T47D (cell line): Measurements from ENCODE around the gene E4F1.
A peak's percentile ranks its signal among the peaks of the same experiment; 100 is the strongest.
"Not testable (repeated sequence)": the region's sequence is repeated elsewhere in the genome, so short reads cannot be mapped to it uniquely, and the experiment has no call there.

Experiments
- DNase-seq, 2 experiments: peaks; one replicate each; pipeline versions ENCODE4 v3.0.0 to v3.0.0-alpha.2; 2011 to 2012; ENCODE audit warnings: low read depth in 1 of 2, low spot score in 1 of 2
- JUND ChIP-seq: IDR thresholded peaks from 2 replicates; pipeline ENCODE4 v1.6.1; 2012; ENCODE audit warnings: low read depth
- in situ Hi-C: cut with HindIII; loops from 2 replicates; pipeline ENCODE4 v1.10.0; 2016; ENCODE audit warnings: low sequenced_read_pairs, low pct_unique_long_range_greater_than_20kb

Gene E4F1

GRCh38 chr16:2238150-2238837 is 14.9 kb downstream of the E4F1 start:
- TF ChIP-seq JUND = no peak
- in situ Hi-C loops = no loop called here
- DNase-seq = no peak

- DNase-seq = no peak
- in situ Hi-C loops = no loop called here
- TF ChIP-seq JUND = no peak
Observed at GRCh38 chr16:2238838-2239675, 15.7 kb downstream of the E4F1 start.

GRCh38 chr16:2240331-2240730 is 16.9 kb downstream of the E4F1 start:
- DNase-seq, in situ Hi-C loops: not testable (repeated sequence)

GRCh38 chr16:2242598-2242997 is 19.2 kb downstream of the E4F1 start:
- no peak for DNase-seq
- in situ Hi-C loops = no loop called here

GRCh38 chr16:2243031-2243528 is 19.7 kb downstream of the E4F1 start:
- in situ Hi-C loops = no loop called here
- TF ChIP-seq JUND = no peak
- DNase-seq = peak in 1 of 2 experiments; percentile 46

More at GRCh38 chr16:2242598-2242997, 19.2 kb downstream of the E4F1 start:
- no peak for TF ChIP-seq JUND

- in situ Hi-C loops = no loop called here
- TF ChIP-seq JUND = no peak
- no peak for DNase-seq
Observed at GRCh38 chr16:2243781-2244180, 20.4 kb downstream of the E4F1 start.

- DNase-seq = no peak
- in situ Hi-C loops = no loop called here
- TF ChIP-seq JUND = no peak
Observed at GRCh38 chr16:2244301-2244700, 20.9 kb downstream of the E4F1 start.

- DNase-seq = no peak
- in situ Hi-C loops = no loop called here
- TF ChIP-seq JUND = no peak
Observed at GRCh38 chr16:2244926-2245795, 21.8 kb downstream of the E4F1 start.

- DNase-seq = no peak
- in situ Hi-C loops = no loop called here
- TF ChIP-seq JUND = no peak
Observed at GRCh38 chr16:2246301-2246885, 23.0 kb downstream of the E4F1 start.

GRCh38 chr16:2250652-2251295 is 27.4 kb downstream of the E4F1 start:
- in situ Hi-C loops = no loop called here
- no peak for TF ChIP-seq JUND
- DNase-seq = peak in 1 of 2 experiments; percentile 38

- DNase-seq = peak; percentile 95 to 98
- no peak for TF ChIP-seq JUND
- in situ Hi-C loops = no loop called here
Observed at GRCh38 chr16:2251296-2252111, 28.1 kb downstream of the E4F1 start, which contains the start of gene ECI1. Gene ECI1 (minus strand): TSS chr16:2251587. CDS start chr16:2251566, 21 bp downstream.
